GM06990 (cell line): ENCODE measurements around the gene SCEL.

ENCODE experiments used
- DNase-seq: peaks from one replicate; pipeline ENCODE4 v3.0.0-alpha.2; 2011; ENCODE audit not compliant: insufficient read length; ENCODE audit errors: extremely low read depth
- H3K27me3 ChIP-seq: replicated peaks from 2 replicates; pipeline ENCODE4 v1.6.0; 2011; ENCODE audit warnings: low read length; ENCODE audit not compliant: control insufficient read depth, insufficient read depth
- H3K36me3 ChIP-seq: 2 replicates; pipeline ENCODE4 v1.5.1; 2011; ENCODE audit warnings: low read length; ENCODE audit not compliant: control insufficient read depth, insufficient read depth
- H3K4me3 ChIP-seq: replicated peaks from 2 replicates; pipeline ENCODE4 v1.5.1; 2011; ENCODE audit warnings: low read depth, mild to moderate bottlenecking, control low read depth, low read length
- CTCF ChIP-seq: IDR thresholded peaks from 2 replicates; pipeline ENCODE4 v1.5.1; 2011; ENCODE audit warnings: low read length, control low read depth, mild to moderate bottlenecking, inconsistent platforms; ENCODE audit not compliant: insufficient read depth, poor library complexity, severe bottlenecking

SCEL gene

GRCh38 chr13:77583581-77583980 lies 48.1 kb downstream of the SCEL start:
- TF ChIP-seq CTCF: no peak
- Histone ChIP-seq H3K4me3 (no peak overlapping the region), H3K27me3 (no peaks in the 10 kb centered on the region), H3K36me3 (no peaks in the 10 kb centered on the region)
- DNase-seq: no peak

- DNase-seq: no peak
- Histone ChIP-seq H3K4me3 (no peak overlapping the region), H3K27me3 (no peaks in the 10 kb centered on the region), H3K36me3 (no peaks in the 10 kb centered on the region)
- TF ChIP-seq CTCF: no peak
These were observed 48.6 kb downstream of the SCEL start for GRCh38 chr13:77584106-77584505.

GRCh38 chr13:77595166-77595810 lies 59.8 kb downstream of the SCEL start:
- no peak for TF ChIP-seq CTCF
- H3K27me3 ChIP-seq: no peaks in the 10 kb centered on the region
- H3K4me3 ChIP-seq: no peak overlapping the region
- no peaks in the 10 kb centered on the region for H3K36me3 ChIP-seq
- DNase-seq: no peak

GRCh38 chr13:77596777-77597176 lies 61.3 kb downstream of the SCEL start:
- H3K36me3 ChIP-seq: no peaks in the 10 kb centered on the region
- no peak for TF ChIP-seq CTCF
- no peaks in the 10 kb centered on the region for H3K27me3 ChIP-seq
- no peak overlapping the region for H3K4me3 ChIP-seq
- no peak for DNase-seq

- H3K36me3 ChIP-seq: no peaks in the 10 kb centered on the region
- DNase-seq: no peak
- H3K27me3 ChIP-seq: no peaks in the 10 kb centered on the region
- TF ChIP-seq CTCF: no peak
- no peak overlapping the region for H3K4me3 ChIP-seq
These were observed 63.8 kb downstream of the SCEL start for GRCh38 chr13:77599351-77599750.

GRCh38 chr13:77600701-77601100 lies 65.2 kb downstream of the SCEL start:
- Histone ChIP-seq H3K36me3 (no peaks in the 10 kb centered on the region), H3K27me3 (no peaks in the 10 kb centered on the region), H3K4me3 (no peak overlapping the region)
- no peak for DNase-seq
- no peak for TF ChIP-seq CTCF
